ENCODE data around the gene SLAMF8. TPM values are rescaled to one million over a fixed set of nuclear protein-coding genes. Genes with fewer than 3 reads are reported as not detected.

The SLAMF8 gene
- polyA plus RNA-seq, 1 donor from 2014 or later: not detected

DNA sequence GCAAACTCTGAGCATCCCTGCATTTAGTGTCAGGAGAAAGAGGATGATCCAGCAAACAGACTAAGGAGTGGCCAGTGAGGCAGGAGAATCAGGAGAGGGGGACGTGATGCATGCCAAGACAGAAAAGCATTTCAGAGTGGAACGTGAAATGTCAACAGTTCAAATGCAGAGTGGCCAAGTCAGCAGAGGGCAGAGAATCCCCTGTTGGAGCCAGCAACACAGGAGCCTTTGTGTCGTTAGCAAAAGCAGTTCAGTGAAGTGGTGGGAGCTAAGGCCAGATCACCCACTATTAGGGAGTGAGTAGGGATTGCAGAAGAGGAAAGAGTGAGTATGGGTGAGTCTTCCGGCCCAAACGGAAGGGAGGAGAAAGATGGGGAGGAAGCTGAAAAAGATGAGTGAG lies 31.1 kb upstream of the SLAMF8 start:
- Histone ChIP-seq H3K79me2 (replicated peaks; ENCODE audit: insufficient read depth, low read length) (no peaks in the 10 kb centered on the region), H4K20me1 (ENCODE audit: insufficient read depth) (no peaks in the 10 kb centered on the region), H3K9me3 (ENCODE audit: low read length) (no peaks in the 10 kb centered on the region), H3K4me3 (ENCODE audit: low read length) (no peak overlapping the region), H3K36me3 (ENCODE audit: insufficient read depth, low read length) (no peaks in the 10 kb centered on the region), H3K4me2 (ENCODE audit: low read length) (no peak overlapping the region), H3K27ac (ENCODE audit: low read length) (no peak overlapping the region), H2AFZ (ENCODE audit: low read depth, low read length) (no peak overlapping the region), H3K9me2 (ENCODE audit: insufficient read depth, low read length) (no peaks in the 10 kb centered on the region), H3F3A (ENCODE audit: insufficient read depth, low read length, poor library complexity, severe bottlenecking) (no peaks in the 10 kb centered on the region), H3K9ac (ENCODE audit: low read length) (no peak overlapping the region), H3K27me3 (ENCODE audit: insufficient read depth, low read depth, low read length) (peaks cover 10% of the 10 kb centered on the region)
- TF ChIP-seq, protein P1, sequence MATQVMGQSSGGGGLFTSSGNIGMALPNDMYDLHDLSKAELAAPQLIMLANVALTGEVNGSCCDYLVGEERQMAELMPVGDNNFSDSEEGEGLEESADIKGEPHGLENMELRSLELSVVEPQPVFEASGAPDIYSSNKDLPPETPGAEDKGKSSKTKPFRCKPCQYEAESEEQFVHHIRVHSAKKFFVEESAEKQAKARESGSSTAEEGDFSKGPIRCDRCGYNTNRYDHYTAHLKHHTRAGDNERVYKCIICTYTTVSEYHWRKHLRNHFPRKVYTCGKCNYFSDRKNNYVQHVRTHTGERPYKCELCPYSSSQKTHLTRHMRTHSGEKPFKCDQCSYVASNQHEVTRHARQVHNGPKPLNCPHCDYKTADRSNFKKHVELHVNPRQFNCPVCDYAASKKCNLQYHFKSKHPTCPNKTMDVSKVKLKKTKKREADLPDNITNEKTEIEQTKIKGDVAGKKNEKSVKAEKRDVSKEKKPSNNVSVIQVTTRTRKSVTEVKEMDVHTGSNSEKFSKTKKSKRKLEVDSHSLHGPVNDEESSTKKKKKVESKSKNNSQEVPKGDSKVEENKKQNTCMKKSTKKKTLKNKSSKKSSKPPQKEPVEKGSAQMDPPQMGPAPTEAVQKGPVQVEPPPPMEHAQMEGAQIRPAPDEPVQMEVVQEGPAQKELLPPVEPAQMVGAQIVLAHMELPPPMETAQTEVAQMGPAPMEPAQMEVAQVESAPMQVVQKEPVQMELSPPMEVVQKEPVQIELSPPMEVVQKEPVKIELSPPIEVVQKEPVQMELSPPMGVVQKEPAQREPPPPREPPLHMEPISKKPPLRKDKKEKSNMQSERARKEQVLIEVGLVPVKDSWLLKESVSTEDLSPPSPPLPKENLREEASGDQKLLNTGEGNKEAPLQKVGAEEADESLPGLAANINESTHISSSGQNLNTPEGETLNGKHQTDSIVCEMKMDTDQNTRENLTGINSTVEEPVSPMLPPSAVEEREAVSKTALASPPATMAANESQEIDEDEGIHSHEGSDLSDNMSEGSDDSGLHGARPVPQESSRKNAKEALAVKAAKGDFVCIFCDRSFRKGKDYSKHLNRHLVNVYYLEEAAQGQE (IDR thresholded peaks at IDR 0.05; ENCODE audit: borderline replicate concordance): no peak
- TF ChIP-seq EP300 (conservative IDR thresholded peaks at IDR 0.05; ENCODE audit: poor library complexity, severe bottlenecking): no peak
- TF ChIP-seq RAD21 (conservative IDR thresholded peaks at IDR 0.05): no peak
- no peak for TF ChIP-seq SMC3 (conservative IDR thresholded peaks at IDR 0.05; ENCODE audit: poor library complexity)
- no peak for TF ChIP-seq MXI1 (conservative IDR thresholded peaks at IDR 0.05; ENCODE audit: poor library complexity, severe bottlenecking)
- TF ChIP-seq EZH2 (IDR thresholded peaks at IDR 0.05; ENCODE audit: borderline replicate concordance, insufficient read depth, low read length, poor library complexity, severe bottlenecking): no peak
- TF ChIP-seq, protein P2, sequence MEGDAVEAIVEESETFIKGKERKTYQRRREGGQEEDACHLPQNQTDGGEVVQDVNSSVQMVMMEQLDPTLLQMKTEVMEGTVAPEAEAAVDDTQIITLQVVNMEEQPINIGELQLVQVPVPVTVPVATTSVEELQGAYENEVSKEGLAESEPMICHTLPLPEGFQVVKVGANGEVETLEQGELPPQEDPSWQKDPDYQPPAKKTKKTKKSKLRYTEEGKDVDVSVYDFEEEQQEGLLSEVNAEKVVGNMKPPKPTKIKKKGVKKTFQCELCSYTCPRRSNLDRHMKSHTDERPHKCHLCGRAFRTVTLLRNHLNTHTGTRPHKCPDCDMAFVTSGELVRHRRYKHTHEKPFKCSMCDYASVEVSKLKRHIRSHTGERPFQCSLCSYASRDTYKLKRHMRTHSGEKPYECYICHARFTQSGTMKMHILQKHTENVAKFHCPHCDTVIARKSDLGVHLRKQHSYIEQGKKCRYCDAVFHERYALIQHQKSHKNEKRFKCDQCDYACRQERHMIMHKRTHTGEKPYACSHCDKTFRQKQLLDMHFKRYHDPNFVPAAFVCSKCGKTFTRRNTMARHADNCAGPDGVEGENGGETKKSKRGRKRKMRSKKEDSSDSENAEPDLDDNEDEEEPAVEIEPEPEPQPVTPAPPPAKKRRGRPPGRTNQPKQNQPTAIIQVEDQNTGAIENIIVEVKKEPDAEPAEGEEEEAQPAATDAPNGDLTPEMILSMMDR (IDR thresholded peaks at IDR 0.05; ENCODE audit: poor library complexity, severe bottlenecking): no peak
- TF ChIP-seq TAF1 (IDR thresholded peaks at IDR 0.05; ENCODE audit: low read depth): no peak
- no peak for TF ChIP-seq POLR2AphosphoS5 (IDR thresholded peaks at IDR 0.05)

DNA sequence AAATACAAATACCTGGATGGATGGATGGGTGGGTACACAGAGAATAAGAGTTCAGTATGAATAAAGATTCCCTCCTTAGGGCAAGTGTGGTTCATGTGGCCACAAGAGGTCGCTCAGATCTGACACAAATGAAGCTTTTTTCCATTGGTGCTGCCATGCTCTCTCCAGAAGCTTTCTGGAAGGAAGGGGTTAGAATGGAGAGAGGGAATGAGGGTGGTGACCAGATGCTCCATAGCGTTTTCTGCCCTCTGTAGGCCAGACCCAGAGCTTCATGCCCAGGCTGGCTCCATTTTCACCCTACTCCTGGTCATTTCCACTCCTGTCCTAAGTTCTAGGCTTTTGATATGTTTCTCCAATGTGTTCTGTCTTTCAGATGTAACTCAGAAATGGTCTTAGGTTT lies 27.8 kb upstream of the SLAMF8 start:
- Histone ChIP-seq H3K9me3 (ENCODE audit: low read length) (no peaks in the 10 kb centered on the region), H3K9me2 (ENCODE audit: insufficient read depth, low read length) (no peaks in the 10 kb centered on the region), H3K36me3 (ENCODE audit: insufficient read depth, low read length) (no peaks in the 10 kb centered on the region), H4K20me1 (ENCODE audit: insufficient read depth) (no peaks in the 10 kb centered on the region), H3F3A (ENCODE audit: insufficient read depth, low read length, poor library complexity, severe bottlenecking) (no peaks in the 10 kb centered on the region), H3K4me3 (ENCODE audit: low read length) (no peak overlapping the region), H3K4me2 (ENCODE audit: low read length) (no peak overlapping the region), H3K79me2 (replicated peaks; ENCODE audit: insufficient read depth, low read length) (no peaks in the 10 kb centered on the region), H3K9ac (ENCODE audit: low read length) (no peak overlapping the region), H2AFZ (ENCODE audit: low read depth, low read length) (no peak overlapping the region), H3K27ac (ENCODE audit: low read length) (no peak overlapping the region), H3K27me3 (ENCODE audit: insufficient read depth, low read depth, low read length) (peaks cover 7% of the 10 kb centered on the region)
- no peak for TF ChIP-seq EZH2 (IDR thresholded peaks at IDR 0.05; ENCODE audit: borderline replicate concordance, insufficient read depth, low read length, poor library complexity, severe bottlenecking)
- TF ChIP-seq, protein P2 (IDR thresholded peaks at IDR 0.05; ENCODE audit: poor library complexity, severe bottlenecking): peak; percentile 76
- TF ChIP-seq RAD21 (conservative IDR thresholded peaks at IDR 0.05): peak; percentile 75
- peak; percentile 84 for TF ChIP-seq SMC3 (conservative IDR thresholded peaks at IDR 0.05; ENCODE audit: poor library complexity)
- TF ChIP-seq POLR2AphosphoS5 (IDR thresholded peaks at IDR 0.05): no peak

All from neural cell (in vitro differentiated cells).